ENCODE measurements around the gene BTBD9. TPM values are rescaled to one million over a fixed set of nuclear protein-coding genes. Genes with fewer than 3 reads are reported as not detected.

The BTBD9 gene
- polyA plus RNA-seq, 1 donor: 7.8 TPM

- Histone ChIP-seq H3K27ac (ENCODE audit: low read length) (no peak overlapping the region), H3K4me3 (ENCODE audit: low read length) (no peak overlapping the region), H3K4me1 (ENCODE audit: control insufficient read depth, insufficient read depth, low read length) (no peaks in the 10 kb centered on the region), H3K27me3 (ENCODE audit: control insufficient read depth, insufficient read depth, low read length) (no peaks in the 10 kb centered on the region), H3K9me3 (ENCODE audit: control insufficient read depth, low read depth, low read length) (no peaks in the 10 kb centered on the region), H3K36me3 (ENCODE audit: control insufficient read depth, insufficient read depth, low read length) (no peaks in the 10 kb centered on the region)
- WGBS (ENCODE audit: insufficient coverage, low lambda C conversion rate): 100% methylated on average over 2 of the region's 5 CpGs
- DNase-seq: no peak
Observed at GRCh38 chr6:38310061-38310460, 329.7 kb downstream of the BTBD9 start.

- no peaks in the 10 kb centered on the region for H3K4me1 ChIP-seq (ENCODE audit: control insufficient read depth, insufficient read depth, low read length)
- no peak overlapping the region for H3K27ac ChIP-seq (ENCODE audit: low read length)
- H3K27me3 ChIP-seq (ENCODE audit: control insufficient read depth, insufficient read depth, low read length): no peaks in the 10 kb centered on the region
- H3K4me3 ChIP-seq (ENCODE audit: low read length): no peak overlapping the region
- no peaks in the 10 kb centered on the region for H3K9me3 ChIP-seq (ENCODE audit: control insufficient read depth, low read depth, low read length)
- DNase-seq: no peak
- H3K36me3 ChIP-seq (ENCODE audit: control insufficient read depth, insufficient read depth, low read length): no peaks in the 10 kb centered on the region
Observed at GRCh38 chr6:38307740-38308139, 332.0 kb downstream of the BTBD9 start.

GRCh38 chr6:38306931-38307330 lies 332.8 kb downstream of the BTBD9 start:
- Histone ChIP-seq H3K4me1 (ENCODE audit: control insufficient read depth, insufficient read depth, low read length) (no peaks in the 10 kb centered on the region), H3K27me3 (ENCODE audit: control insufficient read depth, insufficient read depth, low read length) (no peaks in the 10 kb centered on the region), H3K9me3 (ENCODE audit: control insufficient read depth, low read depth, low read length) (no peaks in the 10 kb centered on the region), H3K36me3 (ENCODE audit: control insufficient read depth, insufficient read depth, low read length) (no peaks in the 10 kb centered on the region), H3K27ac (ENCODE audit: low read length) (no peak overlapping the region), H3K4me3 (ENCODE audit: low read length) (no peak overlapping the region)
- no peak for DNase-seq

- no peaks in the 10 kb centered on the region for H3K36me3 ChIP-seq (ENCODE audit: control insufficient read depth, insufficient read depth, low read length)
- WGBS (ENCODE audit: insufficient coverage, low lambda C conversion rate): 92% methylated on average over 2 of the region's 4 CpGs
- H3K27me3 ChIP-seq (ENCODE audit: control insufficient read depth, insufficient read depth, low read length): no peaks in the 10 kb centered on the region
- DNase-seq: no peak
- H3K9me3 ChIP-seq (ENCODE audit: control insufficient read depth, low read depth, low read length): no peaks in the 10 kb centered on the region
- H3K4me1 ChIP-seq (ENCODE audit: control insufficient read depth, insufficient read depth, low read length): no peaks in the 10 kb centered on the region
- no peak overlapping the region for H3K27ac ChIP-seq (ENCODE audit: low read length)
- H3K4me3 ChIP-seq (ENCODE audit: low read length): no peak overlapping the region
Observed at GRCh38 chr6:38305995-38306681, 333.6 kb downstream of the BTBD9 start.

- H3K36me3 ChIP-seq (ENCODE audit: control insufficient read depth, insufficient read depth, low read length): no peaks in the 10 kb centered on the region
- no peak overlapping the region for H3K4me3 ChIP-seq (ENCODE audit: low read length)
- H3K27ac ChIP-seq (ENCODE audit: low read length): no peak overlapping the region
- no peaks in the 10 kb centered on the region for H3K9me3 ChIP-seq (ENCODE audit: control insufficient read depth, low read depth, low read length)
- no peaks in the 10 kb centered on the region for H3K27me3 ChIP-seq (ENCODE audit: control insufficient read depth, insufficient read depth, low read length)
- no peaks in the 10 kb centered on the region for H3K4me1 ChIP-seq (ENCODE audit: control insufficient read depth, insufficient read depth, low read length)
- no peak for DNase-seq
- 90% methylated on average over 2 of the region's 2 CpGs for WGBS (ENCODE audit: insufficient coverage, low lambda C conversion rate)
Observed at GRCh38 chr6:38302838-38303237, 336.9 kb downstream of the BTBD9 start.

- Histone ChIP-seq H3K27ac (ENCODE audit: low read length) (no peak overlapping the region), H3K4me3 (ENCODE audit: low read length) (no peak overlapping the region), H3K9me3 (ENCODE audit: control insufficient read depth, low read depth, low read length) (no peaks in the 10 kb centered on the region), H3K36me3 (ENCODE audit: control insufficient read depth, insufficient read depth, low read length) (no peaks in the 10 kb centered on the region), H3K27me3 (ENCODE audit: control insufficient read depth, insufficient read depth, low read length) (no peaks in the 10 kb centered on the region), H3K4me1 (ENCODE audit: control insufficient read depth, insufficient read depth, low read length) (no peaks in the 10 kb centered on the region)
- DNase-seq: no peak
- WGBS (ENCODE audit: insufficient coverage, low lambda C conversion rate): 100% methylated on average over 1 of the region's 1 CpG
Observed at GRCh38 chr6:38302081-38302480, 337.6 kb downstream of the BTBD9 start.

- Histone ChIP-seq H3K4me3 (ENCODE audit: low read length) (no peak overlapping the region), H3K27me3 (ENCODE audit: control insufficient read depth, insufficient read depth, low read length) (no peaks in the 10 kb centered on the region), H3K9me3 (ENCODE audit: control insufficient read depth, low read depth, low read length) (no peaks in the 10 kb centered on the region), H3K4me1 (ENCODE audit: control insufficient read depth, insufficient read depth, low read length) (no peaks in the 10 kb centered on the region), H3K27ac (ENCODE audit: low read length) (no peak overlapping the region), H3K36me3 (ENCODE audit: control insufficient read depth, insufficient read depth, low read length) (no peaks in the 10 kb centered on the region)
- DNase-seq: no peak
- WGBS (ENCODE audit: insufficient coverage, low lambda C conversion rate): no CpG with 5 or more reads among the region's 3 CpGs
Observed at GRCh38 chr6:38290133-38290799, 349.5 kb downstream of the BTBD9 start.

GRCh38 chr6:38287487-38287886 lies 352.2 kb downstream of the BTBD9 start:
- WGBS (ENCODE audit: insufficient coverage, low lambda C conversion rate): 67% methylated on average over 2 of the region's 2 CpGs
- Histone ChIP-seq H3K27ac (ENCODE audit: low read length) (no peak overlapping the region), H3K4me1 (ENCODE audit: control insufficient read depth, insufficient read depth, low read length) (peaks cover 8% of the 10 kb centered on the region), H3K36me3 (ENCODE audit: control insufficient read depth, insufficient read depth, low read length) (no peaks in the 10 kb centered on the region), H3K27me3 (ENCODE audit: control insufficient read depth, insufficient read depth, low read length) (no peaks in the 10 kb centered on the region), H3K9me3 (ENCODE audit: control insufficient read depth, low read depth, low read length) (no peaks in the 10 kb centered on the region), H3K4me3 (ENCODE audit: low read length) (no peak overlapping the region)
- DNase-seq: no peak

- H3K27me3 ChIP-seq (ENCODE audit: control insufficient read depth, insufficient read depth, low read length): no peaks in the 10 kb centered on the region
- H3K9me3 ChIP-seq (ENCODE audit: control insufficient read depth, low read depth, low read length): no peaks in the 10 kb centered on the region
- WGBS (ENCODE audit: insufficient coverage, low lambda C conversion rate): no CpG with 5 or more reads among the region's 4 CpGs
- peaks cover 8% of the 10 kb centered on the region for H3K4me1 ChIP-seq (ENCODE audit: control insufficient read depth, insufficient read depth, low read length)
- DNase-seq: peak; percentile 75 to 87
- no peak overlapping the region for H3K4me3 ChIP-seq (ENCODE audit: low read length)
- H3K36me3 ChIP-seq (ENCODE audit: control insufficient read depth, insufficient read depth, low read length): no peaks in the 10 kb centered on the region
- peak overlapping the region; percentile 10 for H3K27ac ChIP-seq (ENCODE audit: low read length)
Observed at GRCh38 chr6:38284802-38285394, 354.8 kb downstream of the BTBD9 start.

- Histone ChIP-seq H3K4me1 (ENCODE audit: control insufficient read depth, insufficient read depth, low read length) (peaks cover 8% of the 10 kb centered on the region), H3K27me3 (ENCODE audit: control insufficient read depth, insufficient read depth, low read length) (no peaks in the 10 kb centered on the region), H3K9me3 (ENCODE audit: control insufficient read depth, low read depth, low read length) (no peaks in the 10 kb centered on the region), H3K27ac (ENCODE audit: low read length) (no peak overlapping the region), H3K36me3 (ENCODE audit: control insufficient read depth, insufficient read depth, low read length) (no peaks in the 10 kb centered on the region), H3K4me3 (ENCODE audit: low read length) (no peak overlapping the region)
- no peak for DNase-seq
- WGBS (ENCODE audit: insufficient coverage, low lambda C conversion rate): no CpG with 5 or more reads among the region's 4 CpGs
Observed at GRCh38 chr6:38283734-38284362, 355.9 kb downstream of the BTBD9 start.
